GM21447 (cell line): ENCODE measurements around the gene VGLL1.
A peak's percentile ranks its signal among the peaks of the same experiment; 100 is the strongest.

Source experiments
- ATAC-seq: cut with Tn5 transposase; IDR thresholded peaks from one replicate; pipeline ENCODE4 v1.9.1; 2021; ENCODE audit not compliant: unreplicated experiment

VGLL1 gene

DNA sequence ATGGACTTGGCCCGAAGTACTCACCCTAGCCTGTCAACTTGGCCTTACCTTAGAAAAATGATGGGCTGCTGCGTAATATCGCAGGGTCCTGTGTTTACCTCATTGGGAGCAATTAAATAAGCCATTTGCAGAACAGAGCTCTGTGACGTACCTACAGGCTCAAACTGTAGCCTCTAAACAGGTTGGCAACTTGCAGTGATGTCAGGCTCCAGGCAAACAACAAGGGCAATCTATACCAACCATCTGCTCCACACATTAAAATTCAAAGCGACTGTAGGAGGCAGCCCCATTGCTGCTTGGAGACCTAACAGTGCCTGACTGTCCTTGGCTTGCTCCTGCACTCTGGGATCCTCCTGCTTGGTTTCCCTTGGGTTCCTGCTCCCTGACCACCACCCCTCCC is 17.2 kb downstream of the VGLL1 start:
- ATAC-seq = no peak

DNA sequence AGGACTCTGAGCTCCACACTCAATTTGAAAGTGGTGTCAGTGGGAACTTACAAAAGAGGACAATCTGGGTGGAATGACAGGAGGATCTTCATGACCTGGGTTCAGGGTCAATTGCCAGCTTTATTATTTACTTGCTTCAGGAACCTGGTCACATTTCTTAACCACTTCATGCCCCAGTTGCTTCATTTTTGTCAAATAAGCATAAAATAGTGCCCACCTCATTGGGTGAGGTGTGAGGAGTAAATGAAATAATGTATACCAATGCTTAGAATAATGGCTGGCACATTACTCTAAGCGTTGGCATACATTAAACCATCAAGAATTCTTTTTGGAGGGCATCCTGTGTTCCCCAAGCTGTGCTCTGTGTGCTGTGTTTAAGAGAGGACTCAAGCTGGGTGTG is 19.4 kb downstream of the VGLL1 start:
- ATAC-seq = no peak

DNA sequence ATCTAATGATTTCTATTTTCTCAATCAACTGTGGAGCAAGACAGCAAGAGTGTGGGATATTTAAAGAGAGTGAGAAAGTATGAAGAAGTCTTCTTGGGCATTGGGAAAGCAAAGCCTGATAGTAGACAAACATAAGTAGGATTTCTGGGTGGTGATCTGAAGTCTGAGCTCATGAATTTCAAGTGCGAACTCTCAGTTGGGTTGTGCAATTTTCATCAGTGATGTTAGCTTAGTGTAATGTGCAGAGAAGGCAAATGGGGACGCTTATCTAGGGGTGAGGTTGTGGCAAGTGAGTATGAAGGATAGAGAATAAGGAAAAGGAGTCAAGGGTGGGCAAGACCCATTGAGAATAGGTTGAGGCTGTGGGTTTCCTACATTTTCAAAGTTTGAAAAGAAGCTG is 23.7 kb downstream of the VGLL1 start:
- ATAC-seq = no peak

DNA sequence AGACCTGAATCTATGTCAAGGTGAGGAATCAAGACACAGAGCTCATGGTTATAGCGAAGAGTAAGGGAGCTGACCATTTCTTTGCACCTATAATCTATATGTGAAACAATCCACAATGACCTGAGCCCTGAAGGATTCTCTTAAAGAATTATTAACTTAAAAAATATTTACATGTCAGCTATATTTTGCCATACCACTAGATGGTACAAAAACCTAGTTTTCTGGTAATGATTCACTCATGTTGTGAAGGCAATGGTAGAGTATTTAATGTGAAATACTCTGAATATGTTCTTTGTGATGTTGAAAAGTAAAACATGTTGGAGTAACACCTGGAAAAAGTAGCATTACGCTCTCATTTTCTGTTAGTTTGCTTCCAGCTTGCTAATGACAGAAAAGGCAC is 40.0 kb downstream of the VGLL1 start:
- ATAC-seq = no peak

DNA sequence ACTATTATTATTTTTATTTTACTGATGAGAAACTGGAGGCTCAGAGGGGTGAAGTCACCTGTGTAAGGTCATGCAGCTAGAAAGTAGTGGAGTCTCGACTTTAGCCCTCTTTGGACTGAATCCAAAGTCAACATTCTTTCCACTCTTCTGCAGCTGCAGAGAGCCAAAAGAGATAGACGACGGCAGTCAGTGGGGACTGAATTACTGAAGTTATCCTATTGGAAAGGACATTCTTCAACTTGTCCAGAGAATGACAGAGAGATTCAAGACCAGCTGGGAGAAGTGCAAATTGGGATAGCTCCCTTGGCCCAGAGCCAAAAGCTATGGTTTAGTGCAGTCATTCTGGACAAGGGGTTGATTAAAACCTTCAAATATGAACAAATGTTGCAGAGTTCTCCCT is 42.5 kb downstream of the VGLL1 start:
- no peak for ATAC-seq

DNA sequence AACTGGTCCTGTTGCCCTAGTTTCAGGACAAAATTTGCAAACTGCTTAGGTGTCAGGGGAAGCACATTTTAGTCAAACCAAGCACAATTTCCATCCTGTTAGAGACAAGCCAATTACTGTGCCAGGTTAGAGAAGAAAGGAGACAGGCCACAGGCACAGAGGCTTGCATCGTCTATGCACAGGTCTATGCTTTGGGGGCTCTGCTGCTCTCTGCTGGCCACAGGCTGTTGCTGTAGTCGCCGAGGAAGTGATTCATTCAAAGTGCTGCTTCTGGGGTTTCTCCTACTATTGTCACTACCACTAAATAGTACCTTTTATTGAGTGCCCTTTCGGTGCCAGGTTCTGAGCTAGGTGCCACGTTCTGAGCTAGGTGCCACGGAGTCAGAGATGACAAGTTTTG is 45.5 kb downstream of the VGLL1 start:
- ATAC-seq = peak; percentile 90

DNA sequence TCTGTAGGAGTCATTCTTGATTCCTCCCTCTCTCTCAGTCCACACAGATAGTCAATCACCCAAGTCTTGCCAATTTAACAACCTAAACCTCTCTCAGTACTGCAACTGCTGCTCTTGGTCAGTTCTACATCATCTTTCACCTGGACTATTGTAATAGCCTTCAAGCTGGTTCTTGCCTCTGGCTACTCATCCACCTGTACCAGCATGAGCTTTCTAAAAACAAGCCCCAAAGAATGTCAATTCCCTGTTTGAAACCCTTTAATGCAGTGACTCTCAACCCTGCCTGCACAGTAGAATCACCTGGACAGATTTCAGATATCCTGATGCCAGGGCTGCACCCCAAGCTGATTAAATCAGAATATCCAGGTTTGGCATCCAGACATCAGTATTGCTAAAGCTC is 48.3 kb downstream of the VGLL1 start:
- no peak for ATAC-seq

DNA sequence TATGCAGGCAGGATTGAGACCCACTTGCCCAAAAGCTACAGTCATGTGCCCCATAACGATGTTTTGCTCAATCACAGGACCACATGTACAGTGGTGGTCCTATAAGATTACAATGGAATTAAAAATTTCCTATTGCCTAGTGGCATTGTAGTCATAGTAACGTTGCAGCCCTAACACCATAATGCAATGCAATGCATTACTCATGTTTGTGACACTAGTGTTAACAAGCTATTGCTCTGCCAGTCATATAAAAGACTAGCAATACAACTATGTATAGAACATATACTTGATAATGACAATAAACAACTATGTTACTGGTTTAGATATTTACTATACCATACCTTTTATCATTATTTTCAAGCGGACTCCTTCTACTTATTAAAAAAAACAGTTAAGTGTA is 50.6 kb downstream of the VGLL1 start:
- no peak for ATAC-seq

DNA sequence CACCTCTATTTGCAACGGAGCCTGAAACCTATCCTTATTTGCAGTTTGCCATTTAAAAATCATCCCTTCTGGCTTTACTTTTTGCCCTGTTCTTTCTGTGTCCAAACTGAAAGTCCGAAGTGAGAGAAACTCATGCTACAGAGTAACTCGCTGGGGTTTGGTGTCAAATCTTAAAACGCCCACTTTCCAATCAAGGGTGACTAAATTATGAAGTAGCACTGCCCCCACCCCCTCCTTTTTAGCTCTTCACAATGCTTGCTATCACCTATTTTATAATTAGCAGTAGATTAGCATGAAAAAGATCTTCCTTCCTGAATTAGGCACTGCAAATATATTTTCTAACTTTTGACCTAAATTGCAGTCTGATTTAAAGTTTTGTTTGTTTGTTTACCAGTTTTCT is 52.5 kb downstream of the VGLL1 start:
- no peak for ATAC-seq

DNA sequence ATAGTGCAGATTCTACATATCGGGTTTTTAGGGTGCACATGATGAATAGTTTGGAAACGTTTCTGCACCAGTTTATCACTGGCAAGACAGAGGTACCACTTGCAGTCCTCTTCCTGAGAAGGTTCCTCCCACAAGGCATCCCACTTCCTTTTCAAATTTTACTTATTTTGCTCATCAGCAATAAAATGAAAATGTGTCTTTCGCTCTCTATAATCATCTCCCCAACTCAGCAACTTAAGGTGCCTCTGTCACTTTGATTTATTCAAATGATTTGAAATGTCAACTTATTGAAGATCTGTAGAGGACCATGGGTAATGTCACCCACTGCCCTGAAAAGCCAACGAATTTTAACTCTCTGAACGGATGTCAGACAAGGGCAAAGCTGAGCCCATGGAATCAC is 53.2 kb downstream of the VGLL1 start:
- ATAC-seq = no peak

DNA sequence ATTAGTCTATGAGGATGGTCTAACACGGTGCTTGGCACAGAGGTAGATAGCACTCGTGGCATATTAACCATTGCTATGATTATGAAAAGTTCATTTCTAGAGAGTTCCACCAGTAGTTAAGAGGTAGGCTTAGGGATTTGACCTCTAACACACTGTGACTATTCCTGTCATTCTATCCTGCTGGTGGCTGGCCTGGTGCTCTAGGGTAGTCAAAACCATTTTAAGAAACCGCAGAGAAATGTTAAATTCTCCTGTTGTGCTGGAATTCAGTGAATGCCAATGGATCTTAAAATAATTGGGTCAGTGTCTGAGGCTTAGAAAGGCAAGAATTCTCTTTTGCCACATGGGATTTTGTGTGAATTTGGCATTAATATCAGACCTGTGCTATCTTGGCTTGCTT is 53.9 kb downstream of the VGLL1 start:
- no peak for ATAC-seq

DNA sequence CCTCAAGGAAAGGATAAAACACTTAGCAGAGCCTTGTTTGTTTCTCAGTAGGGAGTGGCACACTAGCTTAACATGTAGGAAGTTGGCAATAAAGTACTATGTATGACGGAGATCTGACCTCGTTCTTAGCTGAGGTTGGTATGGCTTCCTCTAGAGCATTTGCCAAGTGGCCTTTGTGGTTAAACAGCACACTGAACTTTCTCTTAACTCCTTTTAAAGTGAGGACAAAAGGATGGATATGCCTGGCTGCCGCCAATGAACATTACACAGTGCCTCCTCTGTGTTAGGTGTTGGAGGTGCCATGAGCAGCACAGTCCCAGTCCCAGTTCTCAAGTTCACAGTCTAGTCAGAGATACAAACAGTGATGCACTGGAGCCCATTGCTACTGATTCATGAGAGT is 54.4 kb downstream of the VGLL1 start:
- ATAC-seq = no peak

DNA sequence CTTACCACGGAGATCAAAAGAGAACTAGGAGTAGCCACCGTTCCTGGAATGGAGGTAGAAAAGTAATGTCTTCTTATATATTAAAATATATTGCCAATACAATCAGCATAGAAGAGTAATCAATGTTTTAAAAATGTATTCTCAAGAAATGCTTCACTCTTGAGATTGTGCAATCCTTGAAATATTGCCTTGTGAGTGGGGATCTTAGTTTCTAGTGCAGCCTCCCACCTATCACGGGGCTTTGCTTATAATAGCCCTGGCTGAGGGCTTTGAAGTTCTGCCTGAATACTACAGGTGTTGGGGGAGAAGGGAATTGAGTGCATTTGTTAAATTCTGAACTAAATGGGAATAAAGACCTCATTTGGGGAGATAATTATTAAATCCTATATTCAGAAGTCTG is 55.5 kb downstream of the VGLL1 start:
- no peak for ATAC-seq

DNA sequence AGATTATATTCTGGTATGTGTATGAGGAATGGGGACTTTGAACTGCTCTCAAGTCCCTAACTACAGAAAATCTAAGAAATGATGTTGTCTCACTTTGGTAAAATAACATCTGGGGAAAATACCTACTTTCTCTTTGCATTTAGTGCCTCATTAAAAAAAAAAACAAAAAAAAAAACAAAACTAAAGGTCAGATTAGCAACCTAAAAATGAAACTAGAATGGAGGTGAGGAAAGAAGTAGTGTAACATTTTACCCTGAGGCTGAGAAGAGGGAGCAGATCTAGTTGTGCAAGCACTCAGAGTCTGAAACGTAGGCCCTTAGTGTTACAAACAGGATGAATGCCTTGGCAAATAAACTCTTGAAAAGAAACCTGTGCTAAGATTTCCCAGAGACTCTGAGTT is 56.0 kb downstream of the VGLL1 start:
- ATAC-seq = peak; percentile 65

DNA sequence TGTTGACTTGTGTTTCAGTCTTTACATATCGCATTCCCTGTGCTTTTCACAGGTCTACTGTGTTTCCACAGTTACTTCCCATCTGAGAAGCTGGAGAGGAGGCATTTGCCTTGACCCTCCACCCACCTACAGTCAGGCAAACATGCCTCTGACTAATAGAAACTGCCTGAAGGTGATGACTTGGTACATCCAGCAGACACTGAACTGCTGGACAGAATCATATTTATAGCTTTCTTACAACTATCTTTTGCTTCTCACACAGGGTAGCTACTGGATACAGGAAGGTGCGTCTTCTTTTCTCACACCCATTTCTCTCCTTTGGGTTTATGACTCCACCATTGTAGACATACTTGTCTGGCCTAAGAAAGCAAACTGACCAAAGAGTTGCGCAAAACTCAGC is 58.0 kb downstream of the VGLL1 start:
- no peak for ATAC-seq

DNA sequence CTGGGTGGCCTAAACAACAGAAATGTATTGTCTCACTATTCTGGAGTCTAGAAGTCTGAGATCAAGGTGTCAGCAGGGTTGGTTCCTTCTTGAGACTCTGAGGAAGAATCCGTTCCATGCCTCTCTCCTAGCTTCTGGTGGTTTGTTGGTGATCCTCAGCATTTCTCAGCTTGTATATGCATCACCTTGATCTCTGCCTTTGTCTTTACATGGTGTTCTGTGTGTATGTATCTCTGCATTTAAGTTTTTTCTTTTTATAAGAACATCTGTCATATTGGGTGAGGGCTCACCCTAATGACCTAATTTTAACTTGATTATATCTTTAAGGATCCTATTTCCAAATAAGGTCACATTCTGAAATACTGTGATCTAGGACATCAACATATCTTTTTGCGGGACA is 65.3 kb downstream of the VGLL1 start:
- no peak for ATAC-seq

DNA sequence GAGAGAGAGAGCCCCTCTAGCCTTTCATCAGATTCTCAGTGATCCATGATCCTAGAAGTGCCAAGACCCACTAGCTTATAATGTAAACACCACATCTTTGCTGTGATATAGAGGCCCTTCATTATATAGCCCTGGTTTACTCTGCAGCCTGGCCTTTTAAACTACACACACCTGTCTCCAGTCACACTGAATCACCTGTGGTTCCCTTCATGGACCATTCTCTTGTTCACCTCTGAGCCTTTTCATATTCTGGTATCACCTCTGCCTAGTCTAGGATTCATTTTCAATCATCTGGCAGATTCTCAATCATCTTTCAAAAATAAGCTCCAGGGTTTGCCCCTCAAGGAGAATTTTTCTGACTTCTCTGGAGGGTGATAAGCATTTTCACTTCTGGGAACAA is 65.9 kb downstream of the VGLL1 start:
- no peak for ATAC-seq

DNA sequence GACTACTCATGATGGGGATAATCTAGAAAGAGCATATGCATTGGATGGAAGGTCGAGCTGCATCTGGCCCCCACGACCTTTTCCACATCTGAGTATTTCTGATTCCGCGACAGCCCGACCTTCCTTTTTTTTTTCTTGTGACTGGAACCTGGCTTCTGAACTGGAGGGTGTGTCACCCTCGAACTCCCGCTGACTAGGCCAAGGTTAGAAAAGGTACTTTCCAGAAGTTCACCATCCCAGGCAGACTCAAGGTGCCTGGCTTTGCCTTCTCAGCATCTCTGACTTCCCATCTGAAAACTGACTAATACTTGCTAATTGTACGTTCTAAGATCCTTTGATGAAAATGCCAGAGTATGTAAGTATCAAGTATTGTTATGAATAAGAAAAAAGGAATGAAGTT is 66.6 kb downstream of the VGLL1 start:
- ATAC-seq = no peak

DNA sequence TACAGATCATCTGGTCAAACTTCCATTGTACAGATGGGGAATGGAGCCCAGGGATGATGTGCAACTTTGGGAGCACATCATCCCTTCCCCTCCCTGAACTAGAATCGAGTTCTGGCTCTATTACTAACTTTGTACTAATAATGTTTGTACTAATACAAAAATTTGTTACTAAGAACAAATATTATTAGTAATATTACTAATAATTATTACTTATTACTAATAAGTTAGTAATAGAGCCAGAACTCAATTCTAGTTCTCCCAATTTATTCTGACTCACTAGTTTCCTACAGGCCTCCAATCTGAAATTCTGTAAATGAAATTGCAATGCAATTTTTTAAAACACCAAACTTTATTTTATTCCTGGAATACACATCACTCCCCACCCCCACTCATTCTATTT is 68.0 kb downstream of the VGLL1 start:
- no peak for ATAC-seq
